ENCODE measurements around the gene LRRC41. TPM values are rescaled to one million over a fixed set of nuclear protein-coding genes. Genes with fewer than 3 reads are reported as not detected.
A peak's percentile ranks its signal among the peaks of the same experiment; 100 is the strongest.

Gene LRRC41
- total RNA-seq, 1 donor, result 123 TPM

- no peak for DNase-seq (ENCODE audit: low read depth)
- no peak for TF ChIP-seq CTCF (IDR thresholded peaks at IDR 0.05; ENCODE audit: insufficient read depth, low read depth, low read length)
- H3K4me3 ChIP-seq (ENCODE audit: low read depth, low read length), result no peak overlapping the region
Observed at GRCh38 chr1:46317323-46317722, 13.9 kb upstream of the LRRC41 start.

- no peak for TF ChIP-seq CTCF (IDR thresholded peaks at IDR 0.05; ENCODE audit: insufficient read depth, low read depth, low read length)
- peak; percentile 24 for DNase-seq (ENCODE audit: low read depth)
Observed at GRCh38 chr1:46315669-46316403, 12.4 kb upstream of the LRRC41 start.

GRCh38 chr1:46310321-46310720 is 6.9 kb upstream of the LRRC41 start:
- H3K4me3 ChIP-seq (ENCODE audit: low read depth, low read length), result no peak overlapping the region
- no peak for TF ChIP-seq CTCF (IDR thresholded peaks at IDR 0.05; ENCODE audit: insufficient read depth, low read depth, low read length)
- no peak for DNase-seq (ENCODE audit: low read depth)

More at GRCh38 chr1:46315669-46316403, 12.4 kb upstream of the LRRC41 start:
- H3K4me3 ChIP-seq (ENCODE audit: low read depth, low read length), result no peak overlapping the region

- TF ChIP-seq CTCF (IDR thresholded peaks at IDR 0.05; ENCODE audit: insufficient read depth, low read depth, low read length), result no peak
- no peak overlapping the region for H3K4me3 ChIP-seq (ENCODE audit: low read depth, low read length)
- no peak for DNase-seq (ENCODE audit: low read depth)
Observed at GRCh38 chr1:46309401-46310159, 6.2 kb upstream of the LRRC41 start.

- DNase-seq (ENCODE audit: low read depth), result no peak
- TF ChIP-seq CTCF (IDR thresholded peaks at IDR 0.05; ENCODE audit: insufficient read depth, low read depth, low read length), result no peak
- H3K4me3 ChIP-seq (ENCODE audit: low read depth, low read length), result peak overlapping the region; percentile 26
Observed at GRCh38 chr1:46306159-46306530, 2.7 kb upstream of the LRRC41 start.

- TF ChIP-seq CTCF (IDR thresholded peaks at IDR 0.05; ENCODE audit: insufficient read depth, low read depth, low read length), result no peak
- peak; percentile 20 for DNase-seq (ENCODE audit: low read depth)
Observed at GRCh38 chr1:46303872-46304326, 483 bp upstream of the LRRC41 start.

More at GRCh38 chr1:46303872-46304326, 483 bp upstream of the LRRC41 start:
- H3K4me3 ChIP-seq (ENCODE audit: low read depth, low read length), result peak overlapping the region; percentile 96

Data from fibroblast of villous mesenchyme (primary cell).